Measurements from ENCODE around the gene ALDH1A3.
"Not testable (repeated sequence)": the region's sequence is repeated elsewhere in the genome, so short reads cannot be mapped to it uniquely, and the experiment has no call there.

The ALDH1A3 gene

DNA sequence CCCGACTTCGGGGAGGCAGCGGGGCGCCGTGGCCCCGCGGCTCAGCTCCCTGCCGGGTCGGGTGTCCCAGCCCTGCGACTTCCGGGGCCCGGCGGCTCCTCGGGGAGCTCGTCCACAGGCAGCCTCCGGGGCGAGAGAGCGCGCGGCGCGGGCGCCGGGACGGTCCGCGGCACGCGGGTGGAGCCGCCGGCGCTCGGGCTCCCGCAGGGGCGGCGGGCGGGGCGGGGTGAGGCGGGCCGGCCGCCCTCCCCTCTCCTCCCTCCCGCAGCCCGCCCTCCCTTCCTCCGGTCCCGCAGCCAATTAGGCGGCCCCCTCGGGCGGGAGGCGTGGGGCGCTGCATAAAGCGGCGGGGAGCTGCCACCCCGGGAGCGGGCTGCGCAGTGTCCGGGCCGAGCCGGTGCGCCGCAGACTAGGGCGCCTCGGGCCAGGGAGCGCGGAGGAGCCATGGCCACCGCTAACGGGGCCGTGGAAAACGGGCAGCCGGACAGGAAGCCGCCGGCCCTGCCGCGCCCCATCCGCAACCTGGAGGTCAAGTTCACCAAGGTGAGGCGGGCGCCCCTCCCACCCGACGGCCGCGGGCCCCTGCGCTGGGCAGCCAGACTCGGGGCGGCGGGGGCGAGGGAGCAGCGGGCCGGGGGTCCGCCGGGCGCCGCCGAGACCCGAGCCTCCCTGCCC is at the start of gene ALDH1A3:
TSS of gene ALDH1A3 (plus strand) at position 368 of the 675 bp plus-strand sequence. CDS start at position 445, 77 bp downstream.
- peak; percentile 26 for DNase-seq

- DNase-seq = no peak
Measured at GRCh38 chr15:100831467-100831866, 48.2 kb upstream of the ALDH1A3 start.

DNA sequence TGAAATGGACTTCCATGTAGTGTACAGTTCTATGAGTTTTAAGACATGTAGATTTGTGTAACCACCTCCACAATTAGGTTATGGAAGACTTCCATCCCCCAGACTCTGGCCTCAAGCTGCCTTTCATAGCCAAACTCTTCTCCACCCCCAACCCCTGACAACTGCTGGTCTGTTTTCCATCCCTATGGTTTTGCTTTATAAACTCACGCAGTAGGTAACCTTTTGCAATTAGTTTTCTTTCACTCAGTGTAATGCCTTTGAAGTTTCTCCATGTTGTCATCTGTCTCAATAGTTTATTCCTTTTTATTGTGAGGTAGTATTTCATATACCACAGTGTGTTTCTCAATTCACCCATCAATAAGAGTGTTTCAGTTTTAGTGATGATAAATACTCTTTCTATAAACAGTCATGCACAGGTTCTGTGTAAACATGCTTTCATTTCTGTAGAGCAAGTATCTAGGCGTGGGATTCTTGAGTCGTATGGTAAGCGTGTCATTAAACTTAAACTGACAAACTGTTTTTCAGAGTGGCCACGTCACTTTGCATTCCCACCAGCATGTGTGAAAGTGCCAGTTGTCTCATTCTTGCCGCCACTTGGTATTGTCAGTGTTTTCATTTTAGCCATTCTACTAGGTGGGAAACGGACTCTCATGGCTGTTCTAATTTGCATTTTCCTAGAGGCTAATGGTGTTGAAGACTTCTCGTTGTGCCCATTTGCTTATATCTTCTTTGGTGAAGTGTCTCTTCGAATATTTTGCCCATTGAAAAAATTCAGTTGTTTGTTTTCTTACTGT is 47.3 kb upstream of the ALDH1A3 start:
- no peak for DNase-seq

GRCh38 chr15:100833417-100834389 is 45.9 kb upstream of the ALDH1A3 start:
- no peak for DNase-seq

GRCh38 chr15:100834731-100835130 is 44.9 kb upstream of the ALDH1A3 start:
- DNase-seq = no peak

GRCh38 chr15:100835636-100836035 is 44.0 kb upstream of the ALDH1A3 start:
- no peak for DNase-seq

- DNase-seq = no peak
Measured at GRCh38 chr15:100836501-100836900, 43.1 kb upstream of the ALDH1A3 start.

GRCh38 chr15:100841426-100841825 is 38.2 kb upstream of the ALDH1A3 start:
- DNase-seq = no peak

DNA sequence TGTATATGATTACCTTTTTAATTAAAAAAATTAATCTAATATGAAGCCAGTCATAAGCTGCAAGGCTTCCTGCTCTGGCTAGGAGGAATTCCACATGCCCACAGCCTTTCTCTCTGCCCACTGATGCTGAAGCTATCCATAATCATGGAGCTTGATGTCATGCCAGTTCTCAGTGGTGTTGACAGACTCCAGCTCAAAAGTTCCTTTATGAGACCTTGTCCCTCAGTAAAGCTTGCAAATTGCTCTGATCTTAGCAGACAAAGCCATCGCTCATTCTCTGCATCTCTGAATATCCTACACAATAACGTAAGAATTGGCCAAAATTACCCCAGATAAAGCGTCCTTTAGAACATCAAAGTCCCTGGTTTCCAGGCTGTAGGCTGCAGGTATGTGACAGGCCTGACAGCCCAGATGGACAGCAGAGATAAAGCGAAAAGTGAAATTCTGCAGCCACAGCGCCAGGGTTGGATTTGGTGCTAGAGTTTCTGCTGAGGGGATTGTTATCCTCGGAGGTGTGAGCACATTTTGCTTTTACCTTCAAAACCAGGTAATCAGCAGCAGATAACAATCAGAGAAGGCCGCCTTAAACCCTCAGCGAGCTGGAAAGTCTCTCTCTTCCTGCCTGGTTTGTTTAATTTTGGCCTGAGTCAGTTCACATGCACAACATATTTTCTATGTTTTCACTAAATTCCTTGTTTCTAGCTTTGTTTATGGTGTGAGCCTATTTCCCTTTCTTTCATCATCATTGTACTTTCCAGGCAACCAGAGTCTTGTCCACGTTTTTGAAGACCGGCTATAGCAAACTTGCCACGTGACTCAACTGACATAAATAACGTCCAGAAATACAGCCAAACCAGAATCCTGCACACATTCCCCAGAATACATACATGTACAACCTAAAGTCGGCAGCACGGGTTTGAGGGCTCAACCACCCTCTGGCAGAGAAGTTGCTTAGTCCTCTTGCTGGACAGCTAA is 36.6 kb upstream of the ALDH1A3 start:
- no peak for DNase-seq

DNA sequence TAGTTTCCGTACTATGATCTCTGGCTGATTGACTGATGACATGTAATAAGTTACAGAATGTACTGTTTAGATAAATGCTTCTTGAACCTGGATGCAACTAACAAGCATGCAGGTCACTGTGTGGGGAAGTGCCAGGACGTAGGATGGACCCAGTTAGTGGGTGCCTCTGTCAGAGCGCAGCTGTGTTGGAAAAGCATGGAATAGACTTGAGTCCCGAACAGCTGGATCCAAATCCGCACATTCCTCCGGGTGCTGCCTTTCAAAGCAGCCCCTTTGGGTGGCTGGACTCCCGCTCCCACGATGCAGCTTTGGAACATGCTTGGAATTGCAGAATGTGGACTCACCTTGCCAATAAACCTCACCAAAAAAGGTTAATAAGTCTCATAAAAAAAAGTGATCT is 35.5 kb upstream of the ALDH1A3 start:
- DNase-seq = no peak

GRCh38 chr15:100844778-100845177 is 34.9 kb upstream of the ALDH1A3 start:
- no peak for DNase-seq

DNA sequence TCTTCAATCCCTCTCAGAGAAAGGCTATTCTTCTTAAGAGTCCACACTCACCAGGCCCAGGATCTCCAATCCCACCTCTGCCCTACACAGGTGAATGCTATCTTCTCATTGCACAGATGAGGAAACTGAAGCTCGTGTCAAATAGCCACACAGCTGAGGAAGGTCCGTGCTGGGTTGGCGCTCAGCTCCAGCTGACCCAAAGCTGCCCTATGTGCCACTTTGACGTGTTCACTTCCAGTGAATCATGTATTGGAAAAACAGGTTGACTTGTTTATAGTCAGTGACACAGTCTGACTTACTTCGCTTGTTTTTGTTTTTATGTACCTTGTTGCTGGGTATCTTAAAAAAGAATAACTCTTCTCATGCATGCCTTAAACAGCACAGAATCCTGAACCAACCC is 32.4 kb upstream of the ALDH1A3 start:
- DNase-seq = no peak

DNA sequence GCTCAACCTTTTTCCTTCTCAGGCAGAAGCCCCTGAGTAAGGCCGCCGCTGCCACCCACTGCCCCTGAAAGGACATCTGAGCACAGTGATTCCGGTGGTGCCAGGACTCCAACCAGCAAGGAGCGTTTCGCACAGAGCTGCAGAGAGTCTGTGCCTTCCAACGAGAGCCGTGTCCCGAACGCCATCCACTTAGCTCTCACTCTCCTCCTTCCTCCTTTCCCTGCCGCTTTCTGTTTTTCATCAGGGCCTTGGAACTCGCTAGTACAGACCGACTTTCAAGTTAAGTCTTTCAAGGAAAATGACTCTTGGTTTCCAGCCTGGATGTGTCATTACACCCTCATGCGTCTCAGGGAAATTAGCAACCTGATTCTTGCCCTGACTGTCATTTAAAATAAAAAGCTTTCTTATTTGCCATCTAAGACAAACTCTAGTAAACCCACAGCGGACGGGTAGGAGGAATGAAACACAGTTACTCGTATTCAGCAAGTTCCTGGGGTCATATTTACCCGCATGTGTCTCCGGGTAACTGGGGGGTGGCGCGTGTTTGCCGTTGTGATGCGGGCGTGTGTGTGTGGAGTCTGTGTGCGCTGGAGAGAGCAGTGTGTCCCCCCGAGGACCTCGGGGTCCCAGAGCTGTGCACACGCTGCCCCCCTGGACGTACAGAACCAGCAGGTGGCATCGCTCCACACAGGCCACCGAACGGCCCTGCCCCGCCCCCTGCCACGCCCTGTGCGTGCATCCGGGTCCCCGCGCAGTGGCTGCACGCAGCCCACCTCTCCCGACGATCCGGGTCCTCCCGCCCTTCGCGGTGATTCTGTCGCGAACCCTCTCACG is 30.4 kb upstream of the ALDH1A3 start:
- peak; percentile 64 for DNase-seq

GRCh38 chr15:100849855-100850218 is 29.8 kb upstream of the ALDH1A3 start:
- no peak for DNase-seq

- not testable (repeated sequence) for DNase-seq
Measured at GRCh38 chr15:100851428-100852015, 28.1 kb upstream of the ALDH1A3 start.

DNA sequence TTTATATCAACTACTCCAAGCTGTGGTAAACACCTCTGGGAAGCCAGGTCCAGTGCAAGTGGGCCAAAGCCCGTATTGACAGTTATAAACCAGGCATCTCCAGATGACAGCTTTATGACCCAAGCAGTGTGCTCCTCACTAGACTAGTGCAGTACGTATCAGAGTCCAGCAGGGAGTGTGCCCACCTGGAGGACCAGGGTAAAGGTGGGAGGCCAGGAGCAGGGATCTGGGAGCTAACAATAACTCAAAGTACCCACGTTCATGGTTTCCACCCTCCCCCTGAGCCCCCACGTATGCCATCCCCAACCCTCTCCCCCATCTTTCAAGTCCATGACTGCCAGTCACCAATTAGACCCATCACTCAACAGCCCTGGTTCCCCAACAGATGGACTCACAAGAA is 27.0 kb upstream of the ALDH1A3 start:
- DNase-seq = no peak

GRCh38 chr15:100853676-100854440 is 25.8 kb upstream of the ALDH1A3 start:
- no peak for DNase-seq

GRCh38 chr15:100856867-100857266 is 22.8 kb upstream of the ALDH1A3 start:
- no peak for DNase-seq

DNA sequence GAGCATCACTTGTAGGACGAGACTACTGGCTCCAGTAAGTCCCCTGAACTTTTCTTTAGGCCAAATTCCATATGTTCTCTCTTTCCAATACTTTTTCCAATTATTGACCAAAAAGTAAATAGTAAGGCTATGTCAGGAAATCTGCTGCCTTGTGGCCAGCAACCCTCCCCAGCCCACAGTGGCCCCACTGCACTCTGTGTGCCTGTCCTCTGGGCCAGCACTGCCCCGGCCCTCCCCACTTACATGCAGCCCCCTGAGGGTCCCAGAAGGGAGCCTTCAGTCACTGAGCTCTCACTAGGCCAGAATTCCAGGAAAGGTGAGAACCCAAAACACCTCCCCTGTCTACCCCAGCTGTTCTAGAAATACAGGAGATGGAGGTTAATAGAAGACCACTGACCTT is 21.3 kb upstream of the ALDH1A3 start:
- DNase-seq = no peak
